Gastroesophageal sphincter (tissue), 4 donors: ENCODE results near the gene USP54. TPM values are rescaled to one million over a fixed set of nuclear protein-coding genes. Genes with fewer than 3 reads are reported as not detected.

ENCODE experiments used
- ATAC-seq: fragments of 150-250 bp; one replicate; pipeline ENCODE4 v1.9.1; 2016; ENCODE audit warnings: mild to moderate bottlenecking, moderate library complexity
- H3K27ac ChIP-seq, 4 donors: fragments of 200-600 bp; sonication (generic) in 3 of 4; 1 replicate in 3 of 4; 2 replicates in 1 of 4; pipeline ENCODE4 v1.5.1; 2016 to 2019
- H3K27me3 ChIP-seq: fragments of 200-600 bp; sonication (generic); one replicate; pipeline ENCODE4 v1.5.1; 2019
- H3K36me3 ChIP-seq, 2 donors: fragments of 200-600 bp; sonication (generic); one replicate each; pipeline ENCODE4 v1.5.1; 2019; ENCODE audit warnings: control low read depth in 1 of 2
- H3K4me1 ChIP-seq, 3 donors: fragments of 200-600 bp; sonication (generic); 1 replicate in 2 of 3; 2 replicates in 1 of 3; pipeline ENCODE4 v1.5.1; 2016 to 2019; ENCODE audit warnings: control low read depth in 2 of 3
- H3K4me3 ChIP-seq, 2 donors: fragments of 200-600 bp; sonication (generic); one replicate each; pipeline ENCODE4 v1.5.1; 2019; ENCODE audit warnings: mild to moderate bottlenecking in 1 of 2, moderate library complexity in 1 of 2
- H3K9me3 ChIP-seq, 3 donors: fragments of 200-600 bp; sonication (generic); one replicate each; pipeline ENCODE4 v1.5.1; 2017 to 2019; ENCODE audit warnings: control low read depth in 2 of 3
- CTCF ChIP-seq, 4 experiments: fragments of 200-600 bp in 2 of 4; fragments of 450-650 bp in 2 of 4; sonication (generic) in 1 of 4; IDR thresholded peaks; one replicate each; pipeline ENCODE4 v1.5.1; 2017 to 2019; ENCODE audit warnings: antibody characterized with exemption in 4 of 4, mild to moderate bottlenecking in 2 of 4, moderate library complexity in 2 of 4
- EP300 ChIP-seq: sonication (generic); formaldehyde crosslinking; IDR thresholded peaks from one replicate; pipeline ENCODE4 v1.6.1; 2017; ENCODE audit warnings: antibody characterized with exemption, mild to moderate bottlenecking
- POLR2A ChIP-seq, 2 donors: fragments of 450-650 bp; IDR thresholded peaks; one replicate each; pipeline ENCODE4 v1.6.1; 2017; ENCODE audit warnings: antibody characterized with exemption in 2 of 2, mild to moderate bottlenecking in 2 of 2, moderate library complexity in 1 of 2
- POLR2AphosphoS5 ChIP-seq: sonication (generic); formaldehyde crosslinking; IDR thresholded peaks from one replicate; pipeline ENCODE4 v1.6.1; 2017; ENCODE audit warnings: antibody characterized with exemption
- WGBS, 2 donors: methylation state at CpG; one replicate each; pipeline ENCODE4 v1.1.5; 2018; ENCODE audit warnings: low coverage in 1 of 2; 5-methylcytosine and 5-hydroxymethylcytosine counted together
- total RNA-seq, 4 donors: library from RNA; depleted of rRNA; stranded (reverse); fragments of >200 nt; gene quantifications; one replicate each; pipeline ENCODE4 v1.1.0, GENCODE V29; 2016

USP54 gene
- total RNA-seq, 4 donors from 2014 or later, result 27.1 to 106 (median 53.8) TPM

- Histone ChIP-seq H3K36me3 (no peaks in the 10 kb centered on the region), H3K4me1 (no peaks in the 10 kb centered on the region), H3K27ac (no peak overlapping the region), H3K27me3 (no peaks in the 10 kb centered on the region), H3K4me3 (no peak overlapping the region), H3K9me3 (no peaks in the 10 kb centered on the region)
- TF ChIP-seq POLR2A (IDR thresholded peaks at IDR 0.05) (no peak), POLR2AphosphoS5 (no peak), EP300 (no peak), CTCF (IDR thresholded peaks at IDR 0.05) (no peak)
- no peak for ATAC-seq
- WGBS, 2 donors, result 90 to 100% methylated on average over 1 of the region's 1 CpG
Observed at GRCh38 chr10:73597346-73597745, 6.2 kb upstream of the USP54 start.

- WGBS, 2 donors, result 68 to 74% methylated on average over 5 of the region's 5 CpGs
- ATAC-seq, result no peak
Observed at GRCh38 chr10:73593812-73594211, 2.7 kb upstream of the USP54 start.

GRCh38 chr10:73593110-73593509 is 2.0 kb upstream of the USP54 start:
- WGBS, 2 donors, result 95 to 100% methylated on average over 2 to 4 of the region's 4 CpGs

More at GRCh38 chr10:73593812-73594211, 2.7 kb upstream of the USP54 start:
- Histone ChIP-seq H3K4me1 (peaks cover 0 to 9% (median 3%) of the 10 kb centered on the region in 3 donors), H3K36me3 (no peaks in the 10 kb centered on the region), H3K9me3 (no peaks in the 10 kb centered on the region), H3K4me3 (no peak overlapping the region), H3K27ac (no peak overlapping the region), H3K27me3 (no peaks in the 10 kb centered on the region)
- TF ChIP-seq POLR2A (IDR thresholded peaks at IDR 0.05), result no peak
- no peak for TF ChIP-seq EP300
- TF ChIP-seq POLR2AphosphoS5, result no peak

GRCh38 chr10:73591935-73592699 is 975 bp upstream of the USP54 start:
- no peaks in the 10 kb centered on the region for H3K9me3 ChIP-seq
- H3K27ac ChIP-seq, result peak overlapping the region in 1 of 4 donors; percentile 40
- no peak for TF ChIP-seq CTCF (IDR thresholded peaks at IDR 0.05)
- no peak for TF ChIP-seq POLR2AphosphoS5
- TF ChIP-seq EP300, result no peak
- no peak for TF ChIP-seq POLR2A (IDR thresholded peaks at IDR 0.05)
- no peaks in the 10 kb centered on the region for H3K36me3 ChIP-seq
- H3K27me3 ChIP-seq, result no peaks in the 10 kb centered on the region
- WGBS, 2 donors, result 56 to 63% methylated on average over 3 of the region's 3 CpGs
- ATAC-seq, result peak; percentile 71
- peaks cover 0 to 12% (median 3%) of the 10 kb centered on the region in 3 donors for H3K4me1 ChIP-seq
- no peak overlapping the region for H3K4me3 ChIP-seq

More at GRCh38 chr10:73593110-73593509, 2.0 kb upstream of the USP54 start:
- no peaks in the 10 kb centered on the region for H3K27me3 ChIP-seq
- no peak overlapping the region for H3K4me3 ChIP-seq
- H3K36me3 ChIP-seq, result no peaks in the 10 kb centered on the region
- no peak for ATAC-seq
- TF ChIP-seq POLR2A (IDR thresholded peaks at IDR 0.05) (no peak), EP300 (no peak), CTCF (IDR thresholded peaks at IDR 0.05) (no peak), POLR2AphosphoS5 (no peak)
- no peaks in the 10 kb centered on the region for H3K9me3 ChIP-seq
- no peak overlapping the region for H3K27ac ChIP-seq
- peaks cover 0 to 9% (median 3%) of the 10 kb centered on the region in 3 donors for H3K4me1 ChIP-seq

GRCh38 chr10:73589563-73590126 is 1.5 kb downstream of the USP54 start:
- no peak overlapping the region for H3K4me3 ChIP-seq
- ATAC-seq, result no peak
- H3K36me3 ChIP-seq, result no peaks in the 10 kb centered on the region
- no peak overlapping the region for H3K27ac ChIP-seq
- peaks cover 0 to 37% (median 3%) of the 10 kb centered on the region in 3 donors for H3K4me1 ChIP-seq
- 92 to 97% methylated on average over 2 to 3 of the region's 3 CpGs for WGBS, 2 donors
- H3K9me3 ChIP-seq, result no peaks in the 10 kb centered on the region
- TF ChIP-seq POLR2A (IDR thresholded peaks at IDR 0.05), result no peak
- no peak for TF ChIP-seq POLR2AphosphoS5
- TF ChIP-seq EP300, result no peak
- TF ChIP-seq CTCF (IDR thresholded peaks at IDR 0.05), result no peak
- no peaks in the 10 kb centered on the region for H3K27me3 ChIP-seq
